ENCODE measurements around the gene ING1.
"Not testable (repeated sequence)": the region's sequence is repeated elsewhere in the genome, so short reads cannot be mapped to it uniquely, and the experiment has no call there.

ING1 gene

GRCh38 chr13:110719036-110719710 is 5.7 kb downstream of the ING1 start:
- no peak for DNase-seq

- DNase-seq = no peak
Measured at GRCh38 chr13:110722971-110723370, 9.5 kb downstream of the ING1 start.

GRCh38 chr13:110723598-110723997 is 10.1 kb downstream of the ING1 start:
- no peak for DNase-seq

GRCh38 chr13:110726153-110726552 is 12.7 kb downstream of the ING1 start:
- DNase-seq = not testable (repeated sequence)

- DNase-seq = no peak
Measured at GRCh38 chr13:110726726-110727125, 13.2 kb downstream of the ING1 start.

- DNase-seq = no peak
Measured at GRCh38 chr13:110731072-110731471, 17.6 kb downstream of the ING1 start.

GRCh38 chr13:110734561-110734960 is 21.1 kb downstream of the ING1 start:
- no peak for DNase-seq

- DNase-seq = no peak
Measured at GRCh38 chr13:110737555-110737954, 24.1 kb downstream of the ING1 start.

- no peak for DNase-seq
Measured at GRCh38 chr13:110743687-110744086, 30.2 kb downstream of the ING1 start.

- DNase-seq = no peak
Measured at GRCh38 chr13:110746438-110746837, 32.9 kb downstream of the ING1 start.

- DNase-seq = no peak
Measured at GRCh38 chr13:110748271-110748670, 34.8 kb downstream of the ING1 start.

- DNase-seq = no peak
Measured at GRCh38 chr13:110756219-110756631, 42.7 kb downstream of the ING1 start.

- DNase-seq = no peak
Measured at GRCh38 chr13:110757296-110757695, 43.8 kb downstream of the ING1 start.

GRCh38 chr13:110758195-110758805 is 44.8 kb downstream of the ING1 start:
- no peak for DNase-seq

- DNase-seq = no peak
Measured at GRCh38 chr13:110759710-110760109, 46.2 kb downstream of the ING1 start.

GRCh38 chr13:110760611-110761010 is 47.1 kb downstream of the ING1 start:
- DNase-seq = no peak

- no peak for DNase-seq
Measured at GRCh38 chr13:110766671-110767430, 53.4 kb downstream of the ING1 start.

GRCh38 chr13:110767476-110767875 is 54.0 kb downstream of the ING1 start:
- DNase-seq = no peak

- no peak for DNase-seq
Measured at GRCh38 chr13:110769097-110769496, 55.6 kb downstream of the ING1 start.

GRCh38 chr13:110770678-110771077 is 57.2 kb downstream of the ING1 start:
- DNase-seq = no peak

GRCh38 chr13:110771194-110771593 is 57.7 kb downstream of the ING1 start:
- DNase-seq = no peak

- no peak for DNase-seq
Measured at GRCh38 chr13:110772091-110772984, 58.8 kb downstream of the ING1 start.

Data from NCI-H2081 (cell line).